K562 (cell line): ENCODE data around the gene IL10.

Experiments
- CHD1 ChIP-seq: fragments of 200-600 bp; sonication (generic); IDR thresholded peaks from one replicate; pipeline ENCODE4 v1.6.1; 2012; ENCODE audit warnings: mild to moderate bottlenecking, moderate library complexity, low read length, inconsistent platforms
- CHD2 ChIP-seq: IDR thresholded peaks from 2 replicates; pipeline ENCODE4 v1.6.1; 2011; ENCODE audit warnings: low read depth, low read length
- CTCF ChIP-seq, 3 experiments: IDR thresholded peaks in 2 of 3; conservative IDR thresholded peaks in 1 of 3; 2 replicates each; pipeline ENCODE4 v1.5.1; 2011 to 2012; ENCODE audit warnings: low read length in 3 of 3, mild to moderate bottlenecking in 3 of 3, control low read depth in 2 of 3, improper control_type of control experiment in 1 of 3, inconsistent platforms in 1 of 3, low read depth in 1 of 3, mixed read lengths in 1 of 3, moderate library complexity in 1 of 3; ENCODE audit not compliant: insufficient read depth in 2 of 3
- FOXK2 ChIP-seq, 2 experiments: fragments of 450-650 bp; IDR thresholded peaks in 1 of 2; conservative IDR thresholded peaks in 1 of 2; 2 replicates each; pipeline ENCODE4 v1.6.1; 2016; ENCODE audit warnings: low read depth in 2 of 2, mild to moderate bottlenecking in 1 of 2
- HNRNPH1 ChIP-seq: fragments of 200-400 bp; formaldehyde crosslinking; optimal IDR thresholded peaks from 2 replicates; pipeline ENCODE3; 2017; ENCODE audit warnings: low read depth, mild to moderate bottlenecking, low read length, moderate library complexity
- POLR2A ChIP-seq: fragments of 450-650 bp; conservative IDR thresholded peaks from 2 replicates; pipeline ENCODE4 v1.6.1; 2016
- POLR2AphosphoS5 ChIP-seq: IDR thresholded peaks from 2 replicates; pipeline ENCODE4 v1.6.1; 2011; ENCODE audit warnings: mild to moderate bottlenecking, low read depth, low read length, moderate library complexity; ENCODE audit not compliant: control insufficient read depth, insufficient read depth
- PRDM10 ChIP-seq: fragments of 450-650 bp; IDR thresholded peaks from 2 replicates; pipeline ENCODE4 v1.6.1; 2018; ENCODE audit not compliant: partially characterized antibody
- RCOR1 ChIP-seq, 2 experiments: IDR thresholded peaks; 2 replicates each; pipeline ENCODE4 v1.6.1; 2012; ENCODE audit warnings: low read depth in 2 of 2, low read length in 2 of 2, borderline replicate concordance in 1 of 2, improper control_type of control experiment in 1 of 2
- SRF ChIP-seq, 2 experiments: fragments of 250-450, 450-650 bp in 1 of 2; sonication (Bioruptor Pico) in 1 of 2; sonication (generic) in 1 of 2; formaldehyde crosslinking; IDR thresholded peaks; 2 replicates each; pipeline versions ENCODE4 v1.5.0 to v1.5.1; 2020 to 2022; ENCODE audit warnings: mild to moderate bottlenecking in 1 of 2, missing genetic modification reagents in 1 of 2
- SRSF1 ChIP-seq: fragments of 200-400 bp; formaldehyde crosslinking; IDR thresholded peaks from 2 replicates; pipeline ENCODE4 v1.6.1; 2017; ENCODE audit warnings: mild to moderate bottlenecking, low read depth, low read length, moderate library complexity
- TBL1XR1 ChIP-seq, 2 experiments: IDR thresholded peaks; 2 replicates each; pipeline ENCODE4 v1.6.1; 2012; ENCODE audit warnings: improper control_type of control experiment in 2 of 2, low read length in 2 of 2, mild to moderate bottlenecking in 1 of 2
- USF1 ChIP-seq: sonication (generic); formaldehyde crosslinking; IDR thresholded peaks from 2 replicates; pipeline ENCODE4 v1.9.0; 2022; ENCODE audit warnings: mild to moderate bottlenecking, missing genetic modification reagents
- ZSCAN29 ChIP-seq: fragments of 450-650 bp; IDR thresholded peaks from 2 replicates; pipeline ENCODE4 v1.6.1; 2017

GRCh38 chr1:206774093-206774492 lies 1.8 kb upstream of the IL10 start:
- no peak for TF ChIP-seq HNRNPH1
- TF ChIP-seq CTCF (IDR thresholded peaks at IDR 0.05 in 2 of 3, conservative IDR thresholded peaks at IDR 0.05 in 1 of 3; ENCODE audit: insufficient read depth in 2 of 3, low read depth in 1 of 3, low read length in 3 of 3) = no peak
- TF ChIP-seq POLR2AphosphoS5 = no peak
- TF ChIP-seq USF1 (CRISPR knock-in tag) = no peak
- no peak for TF ChIP-seq SRSF1
- no peak for TF ChIP-seq POLR2A
- no peak for TF ChIP-seq TBL1XR1 (IDR thresholded peaks at IDR 0.05; ENCODE audit: low read length in 2 of 2)
- no peak for TF ChIP-seq CHD2
- TF ChIP-seq RCOR1 (IDR thresholded peaks at IDR 0.05; ENCODE audit: borderline replicate concordance in 1 of 2, low read depth in 2 of 2, low read length in 2 of 2) = no peak
- no peak for TF ChIP-seq ZSCAN29
- TF ChIP-seq CHD1 = no peak
- TF ChIP-seq FOXK2 (conservative IDR thresholded peaks at IDR 0.05 in 1 of 2, IDR thresholded peaks at IDR 0.05 in 1 of 2; ENCODE audit: low read depth in 2 of 2) = no peak
- no peak for TF ChIP-seq PRDM10
- TF ChIP-seq SRF (CRISPR knock-in tag; IDR thresholded peaks at IDR 0.05) = no peak
